GM12872 (cell line): ENCODE results near the gene NCOA7.

Source experiments
- TF ChIP-seq, protein P1 (sequence below): IDR thresholded peaks from 3 replicates; pipeline ENCODE4 v1.5.1; 2011; ENCODE audit warnings: low read depth, mild to moderate bottlenecking, low read length, moderate library complexity; ENCODE audit not compliant: insufficient read depth

NCOA7 gene

DNA sequence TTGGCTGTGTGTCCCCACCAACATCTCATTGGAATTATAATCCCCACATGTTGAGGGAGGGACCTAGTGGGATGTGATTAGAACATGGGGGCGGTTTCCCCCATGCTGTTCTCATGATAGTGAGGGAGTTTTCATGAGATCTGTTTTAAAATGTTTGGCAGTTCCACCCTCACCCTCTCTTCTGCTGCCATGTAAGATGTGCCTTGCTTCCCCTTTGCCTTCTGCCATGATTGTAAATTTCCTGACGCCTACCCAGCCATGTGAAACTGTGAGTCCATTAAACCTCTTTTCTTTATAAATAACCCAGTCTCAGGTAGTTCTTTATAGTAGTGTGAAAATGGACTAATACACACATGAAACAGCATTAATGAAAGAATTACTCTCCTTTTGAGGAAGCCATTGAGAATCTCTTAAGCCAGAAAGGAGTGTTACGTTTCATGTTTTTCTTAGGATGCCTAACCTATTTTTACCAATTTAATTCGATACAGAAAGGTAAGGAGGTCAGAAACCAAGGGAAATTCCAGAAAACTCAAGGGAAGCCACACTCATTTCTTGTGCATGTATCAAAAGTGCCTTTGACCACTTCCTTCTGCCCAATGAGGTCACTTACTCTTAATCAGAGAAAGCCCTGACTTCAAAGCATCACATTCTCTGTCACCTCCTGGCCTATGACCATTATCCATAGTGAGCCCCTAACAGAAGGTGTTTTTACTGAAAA is 141.1 kb downstream of the NCOA7 start:
- TF ChIP-seq, protein P1, sequence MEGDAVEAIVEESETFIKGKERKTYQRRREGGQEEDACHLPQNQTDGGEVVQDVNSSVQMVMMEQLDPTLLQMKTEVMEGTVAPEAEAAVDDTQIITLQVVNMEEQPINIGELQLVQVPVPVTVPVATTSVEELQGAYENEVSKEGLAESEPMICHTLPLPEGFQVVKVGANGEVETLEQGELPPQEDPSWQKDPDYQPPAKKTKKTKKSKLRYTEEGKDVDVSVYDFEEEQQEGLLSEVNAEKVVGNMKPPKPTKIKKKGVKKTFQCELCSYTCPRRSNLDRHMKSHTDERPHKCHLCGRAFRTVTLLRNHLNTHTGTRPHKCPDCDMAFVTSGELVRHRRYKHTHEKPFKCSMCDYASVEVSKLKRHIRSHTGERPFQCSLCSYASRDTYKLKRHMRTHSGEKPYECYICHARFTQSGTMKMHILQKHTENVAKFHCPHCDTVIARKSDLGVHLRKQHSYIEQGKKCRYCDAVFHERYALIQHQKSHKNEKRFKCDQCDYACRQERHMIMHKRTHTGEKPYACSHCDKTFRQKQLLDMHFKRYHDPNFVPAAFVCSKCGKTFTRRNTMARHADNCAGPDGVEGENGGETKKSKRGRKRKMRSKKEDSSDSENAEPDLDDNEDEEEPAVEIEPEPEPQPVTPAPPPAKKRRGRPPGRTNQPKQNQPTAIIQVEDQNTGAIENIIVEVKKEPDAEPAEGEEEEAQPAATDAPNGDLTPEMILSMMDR = no peak

DNA sequence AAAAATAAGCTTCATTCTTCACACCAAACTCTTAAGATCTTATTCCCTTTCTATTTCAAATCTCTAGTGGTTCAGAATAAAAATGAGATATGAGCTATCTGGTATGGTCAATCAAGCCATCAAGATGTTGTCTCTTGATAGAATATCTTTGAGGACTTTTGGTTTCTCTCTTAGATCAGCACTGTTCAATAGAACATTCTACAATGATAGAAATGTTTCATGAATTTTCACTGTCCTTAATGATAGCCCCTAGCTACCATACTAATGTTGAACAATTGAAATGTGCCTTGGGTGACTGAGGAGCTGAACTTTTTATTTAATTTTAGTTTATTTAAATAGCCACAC is 141.7 kb downstream of the NCOA7 start:
- TF ChIP-seq, protein P1 = no peak

DNA sequence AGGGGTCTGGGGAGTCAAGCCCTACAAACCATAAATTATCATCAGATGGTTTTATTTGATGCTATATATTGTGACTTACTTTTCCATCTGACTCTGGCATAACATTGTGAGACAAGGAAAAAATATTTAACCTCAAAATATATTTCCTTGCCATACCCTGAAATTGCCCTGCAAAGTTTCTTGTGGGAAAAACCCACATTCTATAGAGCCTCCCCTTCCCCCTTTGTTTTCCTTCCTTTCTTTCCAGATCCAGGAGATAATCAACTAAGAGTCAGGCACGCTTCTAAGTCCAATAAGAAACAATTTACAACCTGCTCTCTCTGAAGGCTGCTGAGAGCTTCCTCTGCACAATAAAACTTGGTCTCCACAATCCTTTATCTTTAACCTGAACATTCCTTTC is 148.3 kb downstream of the NCOA7 start:
- TF ChIP-seq, protein P1 = no peak

DNA sequence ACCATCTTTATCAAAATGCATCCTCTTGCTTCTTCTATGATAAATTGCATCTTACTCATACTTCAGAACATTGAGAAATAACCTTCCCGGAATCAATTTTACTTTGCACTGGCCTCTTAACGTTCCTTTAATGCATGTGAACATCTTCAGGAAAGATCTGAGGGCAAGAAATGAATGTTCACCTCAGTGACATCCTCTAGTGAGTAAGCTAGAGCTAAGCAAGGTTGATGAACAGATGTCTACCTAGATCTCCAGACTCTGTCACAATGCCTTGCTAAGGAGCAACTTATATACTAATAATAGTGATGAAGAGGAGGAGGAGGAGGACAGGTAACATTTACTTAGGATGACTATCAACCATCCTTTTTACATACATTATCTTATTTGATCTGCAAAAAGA is 149.0 kb downstream of the NCOA7 start:
- TF ChIP-seq, protein P1 = no peak

DNA sequence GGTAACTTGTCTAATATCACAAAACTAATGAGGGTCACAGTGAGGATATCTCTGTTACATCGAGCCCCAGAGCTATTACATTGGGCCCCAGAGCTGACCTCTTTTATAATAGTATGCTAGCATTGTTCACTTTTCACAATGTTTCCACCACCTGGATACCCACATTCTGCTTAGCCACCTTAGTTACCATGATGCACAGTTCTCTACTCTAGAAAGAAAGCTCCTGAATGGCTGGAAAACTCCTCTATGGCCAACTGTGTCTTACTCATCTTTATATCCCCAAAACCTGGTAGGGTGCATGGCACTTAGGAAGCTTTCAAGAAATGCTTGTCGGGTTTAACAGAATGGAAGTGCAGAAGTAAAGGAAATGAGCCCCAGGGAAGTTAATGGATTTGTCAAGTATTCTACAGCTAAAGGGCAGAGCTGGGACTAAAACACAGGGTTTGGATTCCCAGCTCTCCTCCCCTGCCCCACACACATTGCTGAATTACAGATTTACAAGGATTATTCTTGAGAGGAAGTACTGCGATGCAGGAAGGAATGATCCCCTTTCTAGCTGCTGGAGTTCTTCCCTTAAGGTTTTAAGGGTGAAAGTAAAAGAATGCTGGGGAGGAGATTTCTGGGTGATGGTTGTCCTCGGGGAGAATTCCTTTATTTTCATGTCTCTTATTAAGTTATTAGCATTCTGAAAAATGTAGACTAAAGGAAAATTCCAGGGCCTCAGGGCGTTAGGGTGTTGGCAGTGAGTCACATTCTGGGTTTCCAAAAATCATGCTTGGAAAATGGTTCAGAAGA is 149.7 kb downstream of the NCOA7 start:
- TF ChIP-seq, protein P1 = no peak

DNA sequence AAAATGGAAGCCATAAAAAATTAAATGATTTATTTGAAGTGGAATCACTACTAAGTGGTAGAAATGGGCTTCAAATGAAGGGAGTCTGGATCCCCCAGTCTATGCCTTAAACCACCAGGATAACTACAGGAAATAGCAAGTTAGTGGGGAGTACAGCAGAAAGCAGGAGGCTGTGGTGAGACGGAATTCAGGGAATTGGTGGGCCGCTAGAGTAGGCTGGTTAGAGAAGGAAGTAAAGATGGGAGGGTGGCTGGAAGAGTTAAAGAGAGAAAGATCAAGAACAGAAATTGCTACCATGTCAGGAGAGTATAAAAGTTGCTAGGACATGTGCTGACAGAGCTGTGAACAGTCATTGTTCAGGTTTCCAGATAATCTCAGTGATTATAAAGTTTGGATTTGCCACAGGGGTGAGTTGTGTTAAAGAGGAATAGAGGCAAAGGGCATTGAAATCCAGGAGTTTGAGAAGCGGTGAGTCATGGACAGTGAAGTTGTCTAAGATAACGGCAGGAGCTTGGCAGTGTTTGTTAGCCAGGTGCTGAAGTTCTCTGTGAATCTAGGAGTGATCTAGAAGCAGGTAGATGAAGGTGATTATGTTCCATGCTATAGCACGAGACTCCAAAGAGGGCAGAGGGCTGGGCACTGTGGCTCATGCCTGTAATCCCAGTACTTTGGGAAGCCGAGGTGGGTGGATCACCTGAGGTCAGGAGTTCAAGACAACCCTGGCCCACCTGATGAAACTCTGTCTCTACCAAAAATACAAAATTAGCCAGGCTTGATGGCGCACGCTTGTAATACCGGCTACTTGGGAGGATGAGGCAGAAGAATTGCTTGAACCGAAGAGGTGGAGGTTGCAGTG is 152.1 kb downstream of the NCOA7 start:
- TF ChIP-seq, protein P1 = no peak
